Measurements from ENCODE around the gene TYMP.

- no peak for TF ChIP-seq POLR2AphosphoS5 (IDR thresholded peaks at IDR 0.05; ENCODE audit: low read depth, low read length)
- TF ChIP-seq POLR2A (IDR thresholded peaks at IDR 0.05; ENCODE audit: low read depth, low read length) = 0 out of 2 replicates have a peak, but pooled peaks have one; percentile 16
These were observed 6.4 kb downstream of the TYMP start for GRCh38 chr22:50523458-50523805.

All from GM12892 (cell line).